ENCODE data around the gene KCNIP2. TPM values are rescaled to one million over a fixed set of nuclear protein-coding genes. Genes with fewer than 3 reads are reported as not detected.

KCNIP2 gene
- total RNA-seq, 4 donors from 2014 or later: 1.1 to 5.2 (median 2.2) TPM

- H3K9me3 ChIP-seq: no peaks in the 10 kb centered on the region
- peaks cover 0 to 6% (median 0%) of the 10 kb centered on the region in 4 donors for H3K4me1 ChIP-seq
- no peaks in the 10 kb centered on the region for H3K27me3 ChIP-seq
- in situ Hi-C loops (cut with MboI; ENCODE audit: low pct_ligation_motif_present in 1 of 4, low pct_unique_long_range_greater_than_20kb in 1 of 4, low sequenced_read_pairs in 3 of 4) (no loop called here), intact Hi-C loops (cut with DNase I; ENCODE audit: low total_unique reads) (no loop called here)
- TF ChIP-seq EP300 (IDR thresholded peaks at IDR 0.05; ENCODE audit: low read depth): no peak
- no peak for TF ChIP-seq POLR2AphosphoS5 (IDR thresholded peaks at IDR 0.05)
- TF ChIP-seq CTCF (IDR thresholded peaks at IDR 0.05): no peak
- TF ChIP-seq POLR2A (IDR thresholded peaks at IDR 0.05): no peak
- H3K36me3 ChIP-seq: peaks cover 0 to 91% (median 45%) of the 10 kb centered on the region in 4 donors
- no peak for DNase-seq
- no peak overlapping the region for H3K4me3 ChIP-seq
- 78 to 85% methylated on average over 1 of the region's 1 CpG for WGBS, 2 donors (ENCODE audit: low coverage in 1 of 2)
- no peak overlapping the region for H3K27ac ChIP-seq
Measured at GRCh38 chr10:101807158-101807557, 36.4 kb downstream of the KCNIP2 start.

- no peaks in the 10 kb centered on the region for H3K4me1 ChIP-seq
- H3K27ac ChIP-seq: no peak overlapping the region
- no peaks in the 10 kb centered on the region for H3K27me3 ChIP-seq
- in situ Hi-C loops (cut with MboI; ENCODE audit: low pct_ligation_motif_present in 1 of 4, low pct_unique_long_range_greater_than_20kb in 1 of 4, low sequenced_read_pairs in 3 of 4): no loop called here
- DNase-seq: no peak
- no peak overlapping the region for H3K4me3 ChIP-seq
- H3K36me3 ChIP-seq: peaks cover 0 to 95% (median 48%) of the 10 kb centered on the region in 4 donors
- no peak for TF ChIP-seq CTCF (IDR thresholded peaks at IDR 0.05)
- intact Hi-C loops (cut with DNase I; ENCODE audit: low total_unique reads): no loop called here
- 71 to 73% methylated on average over 4 of the region's 4 CpGs for WGBS, 2 donors (ENCODE audit: low coverage in 1 of 2)
- no peaks in the 10 kb centered on the region for H3K9me3 ChIP-seq
Measured at GRCh38 chr10:101803511-101803910, 40.1 kb downstream of the KCNIP2 start.

GRCh38 chr10:101797403-101798059 is 46.1 kb downstream of the KCNIP2 start:
- WGBS, 2 donors (ENCODE audit: low coverage in 1 of 2): 79 to 80% methylated on average over 4 of the region's 4 CpGs
- no peaks in the 10 kb centered on the region for H3K9me3 ChIP-seq
- DNase-seq: no peak
- H3K4me1 ChIP-seq: no peaks in the 10 kb centered on the region
- H3K4me3 ChIP-seq: no peak overlapping the region
- no peak overlapping the region for H3K27ac ChIP-seq
- in situ Hi-C loops (cut with MboI; ENCODE audit: low pct_ligation_motif_present in 1 of 4, low pct_unique_long_range_greater_than_20kb in 1 of 4, low sequenced_read_pairs in 3 of 4) (no loop called here), intact Hi-C loops (cut with DNase I; ENCODE audit: low total_unique reads) (no loop called here)
- no peaks in the 10 kb centered on the region for H3K27me3 ChIP-seq
- H3K36me3 ChIP-seq: peaks cover 0 to 93% (median 48%) of the 10 kb centered on the region in 4 donors
- TF ChIP-seq EP300 (IDR thresholded peaks at IDR 0.05; ENCODE audit: low read depth) (no peak), POLR2A (IDR thresholded peaks at IDR 0.05) (no peak), CTCF (IDR thresholded peaks at IDR 0.05) (no peak), POLR2AphosphoS5 (IDR thresholded peaks at IDR 0.05) (no peak)

- H3K9me3 ChIP-seq: no peaks in the 10 kb centered on the region
- H3K27ac ChIP-seq: no peak overlapping the region
- peaks cover 0 to 87% (median 42%) of the 10 kb centered on the region in 4 donors for H3K36me3 ChIP-seq
- no peaks in the 10 kb centered on the region for H3K4me1 ChIP-seq
- intact Hi-C loops (cut with DNase I; ENCODE audit: low total_unique reads) (loop anchor here (5.0 kb wide), 1 partner anchor 331 kb away; no protein-coding TSS in a partner anchor), in situ Hi-C loops (cut with MboI; ENCODE audit: low pct_ligation_motif_present in 1 of 4, low pct_unique_long_range_greater_than_20kb in 1 of 4, low sequenced_read_pairs in 3 of 4) (no loop called here)
- H3K4me3 ChIP-seq: no peak overlapping the region
- TF ChIP-seq POLR2AphosphoS5 (IDR thresholded peaks at IDR 0.05): no peak
- TF ChIP-seq EP300 (IDR thresholded peaks at IDR 0.05; ENCODE audit: low read depth): no peak
- no peak for TF ChIP-seq POLR2A (IDR thresholded peaks at IDR 0.05)
- TF ChIP-seq CTCF (IDR thresholded peaks at IDR 0.05): no peak
- 97 to 99% methylated on average over 12 of the region's 12 CpGs for WGBS, 2 donors (ENCODE audit: low coverage in 1 of 2)
- no peak for DNase-seq
- H3K27me3 ChIP-seq: no peaks in the 10 kb centered on the region
Measured at GRCh38 chr10:101793526-101793925, 50.1 kb downstream of the KCNIP2 start.
